WTC11 (cell line): Measurements from ENCODE around the gene ROMO1.

Experiments used
- ATF1 ChIP-seq: sonication (generic); formaldehyde crosslinking; IDR thresholded peaks from 2 replicates; pipeline ENCODE4 v1.8.1; 2023; ENCODE audit warnings: mild to moderate bottlenecking, moderate library complexity, missing genetic modification reagents
- CREB1 ChIP-seq: sonication (generic); formaldehyde crosslinking; IDR thresholded peaks from 2 replicates; pipeline ENCODE4 v1.8.0; 2023; ENCODE audit warnings: mild to moderate bottlenecking, missing genetic modification reagents
- CREM ChIP-seq: sonication (generic); formaldehyde crosslinking; IDR thresholded peaks from 2 replicates; pipeline ENCODE4 v1.8.1; 2022; ENCODE audit warnings: mild to moderate bottlenecking, missing genetic modification reagents, moderate library complexity
- SP1 ChIP-seq: sonication (generic); formaldehyde crosslinking; conservative IDR thresholded peaks from 2 replicates; pipeline ENCODE4 v1.8.1; 2022; ENCODE audit warnings: missing genetic modification reagents
- TCF7 ChIP-seq: sonication (generic); formaldehyde crosslinking; IDR thresholded peaks from 2 replicates; pipeline ENCODE4 v1.8.0; 2022; ENCODE audit warnings: mild to moderate bottlenecking, low read depth, missing genetic modification reagents, moderate library complexity
- ZNF121 ChIP-seq: sonication (generic); formaldehyde crosslinking; IDR thresholded peaks from 2 replicates; pipeline ENCODE4 v1.8.0; 2023; ENCODE audit warnings: missing genetic modification reagents
- TF ChIP-seq, protein P1 (sequence below): fragments of 200-600 bp; IDR thresholded peaks from 2 replicates; pipeline ENCODE4 v1.8.0; 2022; ENCODE audit warnings: antibody characterized with exemption
- TF ChIP-seq, protein P2 (sequence below): sonication (generic); formaldehyde crosslinking; IDR thresholded peaks from 2 replicates; pipeline ENCODE4 v1.8.1; 2023; ENCODE audit warnings: mild to moderate bottlenecking, missing genetic modification reagents
- TF ChIP-seq, protein P3 (sequence below): sonication (generic); formaldehyde crosslinking; IDR thresholded peaks from 2 replicates; pipeline ENCODE4 v1.8.1; 2022; ENCODE audit warnings: low read depth, missing genetic modification reagents, borderline replicate concordance
- TF ChIP-seq, protein P4 (sequence below): sonication (generic); formaldehyde crosslinking; IDR thresholded peaks from 2 replicates; pipeline ENCODE4 v1.8.0; 2022; ENCODE audit warnings: mild to moderate bottlenecking, missing genetic modification reagents
- TF ChIP-seq, protein P5 (sequence below): sonication (generic); formaldehyde crosslinking; IDR thresholded peaks from 2 replicates; pipeline ENCODE4 v1.8.0; 2022; ENCODE audit warnings: mild to moderate bottlenecking, missing genetic modification reagents

DNA sequence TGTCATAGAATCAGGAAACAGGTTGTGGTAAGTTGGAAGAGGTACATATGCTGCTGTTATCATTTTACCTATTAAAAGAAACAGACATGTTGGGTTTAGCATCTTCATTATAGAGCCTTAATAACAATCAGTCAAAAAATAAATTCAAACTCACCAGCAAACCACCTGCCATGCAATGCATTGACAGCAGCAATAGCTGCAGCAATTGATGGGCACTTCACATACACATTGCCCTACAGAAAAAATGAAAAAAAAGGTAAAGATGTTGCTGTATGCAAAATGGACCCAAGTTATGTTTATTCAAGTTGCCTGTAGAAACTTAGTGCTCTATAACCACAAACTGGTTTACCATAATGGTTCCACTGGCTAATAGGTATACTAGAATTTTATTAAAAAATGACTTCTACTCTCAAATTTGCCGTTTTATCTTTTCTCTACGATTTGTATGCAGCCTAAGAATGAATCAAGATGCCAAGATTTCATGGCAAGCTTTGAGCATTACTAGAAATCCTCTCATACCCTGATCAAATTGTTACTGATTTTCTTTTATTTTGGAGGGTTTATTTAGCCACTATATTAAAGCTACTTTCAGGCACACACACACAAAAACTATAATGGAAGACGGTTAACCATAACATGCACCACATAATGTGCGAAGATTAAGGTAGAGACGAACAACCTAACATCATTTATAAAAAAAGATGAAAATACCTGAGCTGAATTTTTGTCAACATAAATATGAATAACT lies 5.5 kb downstream of the ROMO1 start:
- TF ChIP-seq, protein P1, sequence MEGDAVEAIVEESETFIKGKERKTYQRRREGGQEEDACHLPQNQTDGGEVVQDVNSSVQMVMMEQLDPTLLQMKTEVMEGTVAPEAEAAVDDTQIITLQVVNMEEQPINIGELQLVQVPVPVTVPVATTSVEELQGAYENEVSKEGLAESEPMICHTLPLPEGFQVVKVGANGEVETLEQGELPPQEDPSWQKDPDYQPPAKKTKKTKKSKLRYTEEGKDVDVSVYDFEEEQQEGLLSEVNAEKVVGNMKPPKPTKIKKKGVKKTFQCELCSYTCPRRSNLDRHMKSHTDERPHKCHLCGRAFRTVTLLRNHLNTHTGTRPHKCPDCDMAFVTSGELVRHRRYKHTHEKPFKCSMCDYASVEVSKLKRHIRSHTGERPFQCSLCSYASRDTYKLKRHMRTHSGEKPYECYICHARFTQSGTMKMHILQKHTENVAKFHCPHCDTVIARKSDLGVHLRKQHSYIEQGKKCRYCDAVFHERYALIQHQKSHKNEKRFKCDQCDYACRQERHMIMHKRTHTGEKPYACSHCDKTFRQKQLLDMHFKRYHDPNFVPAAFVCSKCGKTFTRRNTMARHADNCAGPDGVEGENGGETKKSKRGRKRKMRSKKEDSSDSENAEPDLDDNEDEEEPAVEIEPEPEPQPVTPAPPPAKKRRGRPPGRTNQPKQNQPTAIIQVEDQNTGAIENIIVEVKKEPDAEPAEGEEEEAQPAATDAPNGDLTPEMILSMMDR: no peak
- TF ChIP-seq CREB1 (CRISPR knock-in tag) (no peak), ATF1 (no peak), CREM (CRISPR knock-in tag) (no peak), ZNF121 (no peak), TCF7 (CRISPR knock-in tag) (no peak), SP1 (CRISPR knock-in tag) (no peak)
- TF ChIP-seq, protein P2, sequence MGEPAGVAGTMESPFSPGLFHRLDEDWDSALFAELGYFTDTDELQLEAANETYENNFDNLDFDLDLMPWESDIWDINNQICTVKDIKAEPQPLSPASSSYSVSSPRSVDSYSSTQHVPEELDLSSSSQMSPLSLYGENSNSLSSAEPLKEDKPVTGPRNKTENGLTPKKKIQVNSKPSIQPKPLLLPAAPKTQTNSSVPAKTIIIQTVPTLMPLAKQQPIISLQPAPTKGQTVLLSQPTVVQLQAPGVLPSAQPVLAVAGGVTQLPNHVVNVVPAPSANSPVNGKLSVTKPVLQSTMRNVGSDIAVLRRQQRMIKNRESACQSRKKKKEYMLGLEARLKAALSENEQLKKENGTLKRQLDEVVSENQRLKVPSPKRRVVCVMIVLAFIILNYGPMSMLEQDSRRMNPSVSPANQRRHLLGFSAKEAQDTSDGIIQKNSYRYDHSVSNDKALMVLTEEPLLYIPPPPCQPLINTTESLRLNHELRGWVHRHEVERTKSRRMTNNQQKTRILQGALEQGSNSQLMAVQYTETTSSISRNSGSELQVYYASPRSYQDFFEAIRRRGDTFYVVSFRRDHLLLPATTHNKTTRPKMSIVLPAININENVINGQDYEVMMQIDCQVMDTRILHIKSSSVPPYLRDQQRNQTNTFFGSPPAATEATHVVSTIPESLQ (CRISPR knock-in tag): no peak
- TF ChIP-seq, protein P3, sequence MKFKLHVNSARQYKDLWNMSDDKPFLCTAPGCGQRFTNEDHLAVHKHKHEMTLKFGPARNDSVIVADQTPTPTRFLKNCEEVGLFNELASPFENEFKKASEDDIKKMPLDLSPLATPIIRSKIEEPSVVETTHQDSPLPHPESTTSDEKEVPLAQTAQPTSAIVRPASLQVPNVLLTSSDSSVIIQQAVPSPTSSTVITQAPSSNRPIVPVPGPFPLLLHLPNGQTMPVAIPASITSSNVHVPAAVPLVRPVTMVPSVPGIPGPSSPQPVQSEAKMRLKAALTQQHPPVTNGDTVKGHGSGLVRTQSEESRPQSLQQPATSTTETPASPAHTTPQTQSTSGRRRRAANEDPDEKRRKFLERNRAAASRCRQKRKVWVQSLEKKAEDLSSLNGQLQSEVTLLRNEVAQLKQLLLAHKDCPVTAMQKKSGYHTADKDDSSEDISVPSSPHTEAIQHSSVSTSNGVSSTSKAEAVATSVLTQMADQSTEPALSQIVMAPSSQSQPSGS: no peak
- TF ChIP-seq, protein P4, sequence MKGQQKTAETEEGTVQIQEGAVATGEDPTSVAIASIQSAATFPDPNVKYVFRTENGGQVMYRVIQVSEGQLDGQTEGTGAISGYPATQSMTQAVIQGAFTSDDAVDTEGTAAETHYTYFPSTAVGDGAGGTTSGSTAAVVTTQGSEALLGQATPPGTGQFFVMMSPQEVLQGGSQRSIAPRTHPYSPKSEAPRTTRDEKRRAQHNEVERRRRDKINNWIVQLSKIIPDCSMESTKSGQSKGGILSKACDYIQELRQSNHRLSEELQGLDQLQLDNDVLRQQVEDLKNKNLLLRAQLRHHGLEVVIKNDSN (CRISPR knock-in tag): no peak
- TF ChIP-seq, protein P5, sequence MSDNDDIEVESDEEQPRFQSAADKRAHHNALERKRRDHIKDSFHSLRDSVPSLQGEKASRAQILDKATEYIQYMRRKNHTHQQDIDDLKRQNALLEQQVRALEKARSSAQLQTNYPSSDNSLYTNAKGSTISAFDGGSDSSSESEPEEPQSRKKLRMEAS: no peak
